GM19025 (cell line): ENCODE measurements around the gene ADRM1.

Source experiments
- ATAC-seq: cut with Tn5 transposase; IDR thresholded peaks from one replicate; pipeline ENCODE4 v1.9.1; 2021; ENCODE audit warnings: mild to moderate bottlenecking, low read depth, moderate library complexity; ENCODE audit not compliant: unreplicated experiment

The ADRM1 gene

GRCh38 chr20:62302341-62303061 lies at the start of gene ADRM1:
TSS of gene ADRM1 (plus strand) at chr20:62302997. CDS start at chr20:62303569, 572 bp downstream.
- peak; percentile 90 for ATAC-seq

- ATAC-seq: no peak
Measured at GRCh38 chr20:62253398-62253797, 49.4 kb upstream of the ADRM1 start.

- ATAC-seq: no peak
Measured at GRCh38 chr20:62254021-62254724, 48.6 kb upstream of the ADRM1 start.

- ATAC-seq: no peak
Measured at GRCh38 chr20:62255976-62256375, 46.8 kb upstream of the ADRM1 start.

GRCh38 chr20:62258499-62259293 lies 44.1 kb upstream of the ADRM1 start:
- no peak for ATAC-seq

GRCh38 chr20:62259294-62259565 lies 43.6 kb upstream of the ADRM1 start:
- ATAC-seq: no peak

- no peak for ATAC-seq
Measured at GRCh38 chr20:62262064-62262463, 40.7 kb upstream of the ADRM1 start.

- ATAC-seq: no peak
Measured at GRCh38 chr20:62263396-62263795, 39.4 kb upstream of the ADRM1 start.

GRCh38 chr20:62265365-62265764 lies 37.4 kb upstream of the ADRM1 start:
- no peak for ATAC-seq

- no peak for ATAC-seq
Measured at GRCh38 chr20:62266340-62266739, 36.5 kb upstream of the ADRM1 start.

GRCh38 chr20:62266851-62267250 lies 35.9 kb upstream of the ADRM1 start:
- no peak for ATAC-seq

GRCh38 chr20:62267543-62267942 lies 35.3 kb upstream of the ADRM1 start:
- no peak for ATAC-seq

GRCh38 chr20:62268228-62268900 lies 34.4 kb upstream of the ADRM1 start:
- ATAC-seq: no peak

GRCh38 chr20:62269378-62269777 lies 33.4 kb upstream of the ADRM1 start:
- ATAC-seq: no peak

- ATAC-seq: no peak
Measured at GRCh38 chr20:62269871-62270270, 32.9 kb upstream of the ADRM1 start.

- no peak for ATAC-seq
Measured at GRCh38 chr20:62272200-62272599, 30.6 kb upstream of the ADRM1 start.

- ATAC-seq: no peak
Measured at GRCh38 chr20:62273416-62273815, 29.4 kb upstream of the ADRM1 start.

GRCh38 chr20:62274332-62274950 lies 28.4 kb upstream of the ADRM1 start:
- ATAC-seq: no peak

- no peak for ATAC-seq
Measured at GRCh38 chr20:62275219-62275618, 27.6 kb upstream of the ADRM1 start.

- no peak for ATAC-seq
Measured at GRCh38 chr20:62276439-62276838, 26.4 kb upstream of the ADRM1 start.

GRCh38 chr20:62277253-62277652 lies 25.5 kb upstream of the ADRM1 start:
- ATAC-seq: no peak
